ENCODE measurements around the gene PANX3.

- peak; percentile 65 for TF ChIP-seq CTCF (IDR thresholded peaks at IDR 0.05; ENCODE audit: insufficient read depth, low read length, poor library complexity, severe bottlenecking)
- TF ChIP-seq EZH2phosphoT487 (conservative IDR thresholded peaks at IDR 0.05; ENCODE audit: low read length) = no peak
These were observed 33.4 kb downstream of the PANX3 start for GRCh38 chr11:124644426-124645280.
